Endothelial cell of umbilical vein (primary cell): Measurements from ENCODE around the gene PI4KA. TPM values are rescaled to one million over a fixed set of nuclear protein-coding genes. Genes with fewer than 3 reads are reported as not detected.

ENCODE experiments used
- BruUV-seq: library from RNA; stranded (reverse); fragments of 400-500 nt; replicated peaks from 2 replicates; lab custom pipeline; 2021; lab: Mats Ljungman, UMichigan
- CTCF ChIA-PET: fragments of 300-600, 350-600 bp; sonication (Branson Sonifier 250); formaldehyde crosslinking; loops from one replicate; lab custom pipeline; 2021; ENCODE audit warnings: antibody characterized with exemption, inconsistent platforms; lab: Charles Lee
- POLR2A ChIA-PET: fragments of 300-600, 350-600 bp; sonication (Branson Sonifier 250); formaldehyde crosslinking; loops from one replicate; lab custom pipeline; 2021; ENCODE audit warnings: antibody characterized with exemption, inconsistent platforms; lab: Charles Lee
- DNase-seq: peaks from one replicate; pipeline ENCODE4 v3.0.0-alpha.2; 2011; ENCODE audit warnings: low read depth, low spot score
- FAIRE-seq: peaks from 2 replicates; lab custom pipeline; 2011; peaks lifted over from hg19 to GRCh38; lab: Jason Lieb, UNC
- H2AFZ ChIP-seq: 2 replicates; pipeline ENCODE4 v1.6.0; 2012; ENCODE audit warnings: low read depth, low read length, control low read depth, inconsistent platforms
- H3K27ac ChIP-seq: 2 replicates; pipeline ENCODE4 v1.5.1; 2011; ENCODE audit warnings: low read depth, mild to moderate bottlenecking, control low read depth, low read length, moderate library complexity; ENCODE audit not compliant: insufficient read depth
- H3K27me3 ChIP-seq, 2 experiments: 2 replicates each; pipeline versions ENCODE4 v1.6.0 to v1.6.1; 2011; ENCODE audit warnings: low read length in 2 of 2, mixed read lengths in 1 of 2; ENCODE audit not compliant: control insufficient read depth in 2 of 2, insufficient read depth in 2 of 2
- H3K36me3 ChIP-seq, 2 experiments: 2 replicates in 1 of 2; 3 replicates in 1 of 2; pipeline ENCODE4 v1.5.1; 2011; ENCODE audit warnings: low read length in 2 of 2, mild to moderate bottlenecking in 1 of 2, moderate library complexity in 1 of 2; ENCODE audit not compliant: control insufficient read depth in 2 of 2, insufficient read depth in 2 of 2; ENCODE audit errors: extremely low read depth in 1 of 2
- H3K4me1 ChIP-seq: 3 replicates; pipeline ENCODE4 v1.5.1; 2011; ENCODE audit warnings: mild to moderate bottlenecking, low read length; ENCODE audit not compliant: control insufficient read depth, insufficient read depth; ENCODE audit errors: extremely low read depth
- H3K4me2 ChIP-seq: 2 replicates; pipeline ENCODE4 v1.6.1; 2011; ENCODE audit warnings: low read length, control low read depth, mixed read lengths; ENCODE audit not compliant: insufficient read depth
- H3K4me3 ChIP-seq, 3 experiments: fragments of 200-600 bp in 1 of 3; sonication (generic), shearing (Covaris generic) in 1 of 3; replicated peaks in 1 of 3; 2 replicates each; pipeline ENCODE4 v1.5.1; 2011 to 2016; ENCODE audit warnings: control low read depth in 3 of 3, low read length in 3 of 3, mild to moderate bottlenecking in 2 of 3, inconsistent platforms in 1 of 3, low read depth in 1 of 3, moderate library complexity in 1 of 3; ENCODE audit not compliant: insufficient read depth in 1 of 3
- H3K79me2 ChIP-seq: 2 replicates; pipeline ENCODE4 v1.6.0; 2012; ENCODE audit warnings: low read length, inconsistent platforms; ENCODE audit not compliant: control insufficient read depth, insufficient read depth
- H3K9ac ChIP-seq: replicated peaks from 2 replicates; pipeline ENCODE3; 2011; ENCODE audit warnings: low read length, control low read depth; ENCODE audit not compliant: insufficient read depth; ENCODE audit errors: extremely low read depth
- H3K9me1 ChIP-seq: replicated peaks from 3 replicates; pipeline ENCODE4 v1.6.0; 2011; ENCODE audit warnings: mild to moderate bottlenecking, low read length; ENCODE audit not compliant: control insufficient read depth, insufficient read depth; ENCODE audit errors: extremely low read depth
- H3K9me3 ChIP-seq: replicated peaks from 2 replicates; pipeline ENCODE4 v1.5.1; 2012; ENCODE audit warnings: low read length, inconsistent platforms; ENCODE audit not compliant: control insufficient read depth, insufficient read depth
- H4K20me1 ChIP-seq: replicated peaks from 2 replicates; pipeline ENCODE3; 2011; ENCODE audit warnings: mild to moderate bottlenecking, low read length; ENCODE audit not compliant: control insufficient read depth, insufficient read depth; ENCODE audit errors: extremely low read depth
- EZH2 ChIP-seq: IDR thresholded peaks from 2 replicates; pipeline ENCODE4 v1.6.1; 2012; ENCODE audit warnings: borderline replicate concordance, low read depth, mild to moderate bottlenecking, moderate library complexity, low read length, inconsistent platforms; ENCODE audit not compliant: severe bottlenecking
- FOS ChIP-seq: IDR thresholded peaks from 2 replicates; pipeline ENCODE4 v1.6.1; 2011; ENCODE audit warnings: mild to moderate bottlenecking, low read length, moderate library complexity, borderline replicate concordance; ENCODE audit not compliant: insufficient read depth
- GATA2 ChIP-seq: IDR thresholded peaks from 2 replicates; pipeline ENCODE4 v1.7.0; 2011; ENCODE audit warnings: low read depth, mild to moderate bottlenecking, moderate library complexity, mixed read lengths, low read length; ENCODE audit not compliant: insufficient read length, insufficient read depth
- JUN ChIP-seq: IDR thresholded peaks from 2 replicates; pipeline ENCODE4 v1.6.1; 2011; ENCODE audit warnings: borderline replicate concordance, low read depth; ENCODE audit not compliant: insufficient read length, insufficient read depth
- MAX ChIP-seq: IDR thresholded peaks from 2 replicates; pipeline ENCODE4 v1.6.1; 2011; ENCODE audit not compliant: insufficient read depth, insufficient read length
- MYC ChIP-seq: IDR thresholded peaks from one replicate; pipeline ENCODE4 v1.6.1; 2011; ENCODE audit warnings: mild to moderate bottlenecking, low read depth, low read length
- POLR2A ChIP-seq: IDR thresholded peaks from 2 replicates; pipeline ENCODE4 v1.6.1; 2012; ENCODE audit warnings: low read depth, mild to moderate bottlenecking, control low read depth, low read length
- POLR2AphosphoS5 ChIP-seq: IDR thresholded peaks from 2 replicates; pipeline ENCODE4 v1.6.1; 2012; ENCODE audit warnings: low read depth, mild to moderate bottlenecking, control low read depth, low read length, moderate library complexity; ENCODE audit not compliant: insufficient read depth
- dilution Hi-C: fragments of 300-500 bp; cut with MboI; formaldehyde crosslinking; loops from one replicate; pipeline ENCODE4 v1.15.0; 2019; ENCODE audit warnings: low sequenced_read_pairs; ENCODE audit not compliant: extremely low pct_ligation_motif_present
- intact Hi-C: fragments of 100-400 bp; cut with micrococcal nuclease; formaldehyde crosslinking; loops from one replicate; pipeline ENCODE4 v1.10.0; 2022
- polyA plus RNA-seq, 4 experiments: library from polyadenylated mRNA; depleted of rRNA in 3 of 4; stranded (reverse) in 3 of 4; unstranded in 1 of 4; fragments of >200 nt; gene quantifications; 2 replicates each; pipeline versions ENCODE4 v1.2.1 to v1.2.3, GENCODE V29; 2011 to 2012; ENCODE audit warnings: missing spikeins in 1 of 4
- total RNA-seq: library from RNA; stranded (reverse); gene quantifications from 2 replicates; pipeline ENCODE4 v1.2.3, GENCODE V29; 2021
- TF ChIP-seq, protein P1 (sequence below), 2 donors: IDR thresholded peaks; 1 replicate in 1 of 2; 2 replicates in 1 of 2; pipeline ENCODE4 v1.5.1; 2011; ENCODE audit warnings: low read length in 2 of 2, mild to moderate bottlenecking in 2 of 2, moderate library complexity in 2 of 2, control low read depth in 1 of 2, inconsistent platforms in 1 of 2, low read depth in 1 of 2; ENCODE audit not compliant: insufficient read depth in 1 of 2; ENCODE audit errors: extremely low read depth in 1 of 2

PI4KA gene
- total and polyA plus RNA-seq, 2 donors (not counting 3 experiments of a cell fraction or from before 2014, with no cell fraction given) = 28.9 to 56.4 TPM

- no peak for TF ChIP-seq POLR2AphosphoS5
- TF ChIP-seq FOS = no peak
- no peak for TF ChIP-seq GATA2
- TF ChIP-seq EZH2 = no peak
- no peak for TF ChIP-seq POLR2A
- TF ChIP-seq MAX = no peak
- TF ChIP-seq, protein P1, sequence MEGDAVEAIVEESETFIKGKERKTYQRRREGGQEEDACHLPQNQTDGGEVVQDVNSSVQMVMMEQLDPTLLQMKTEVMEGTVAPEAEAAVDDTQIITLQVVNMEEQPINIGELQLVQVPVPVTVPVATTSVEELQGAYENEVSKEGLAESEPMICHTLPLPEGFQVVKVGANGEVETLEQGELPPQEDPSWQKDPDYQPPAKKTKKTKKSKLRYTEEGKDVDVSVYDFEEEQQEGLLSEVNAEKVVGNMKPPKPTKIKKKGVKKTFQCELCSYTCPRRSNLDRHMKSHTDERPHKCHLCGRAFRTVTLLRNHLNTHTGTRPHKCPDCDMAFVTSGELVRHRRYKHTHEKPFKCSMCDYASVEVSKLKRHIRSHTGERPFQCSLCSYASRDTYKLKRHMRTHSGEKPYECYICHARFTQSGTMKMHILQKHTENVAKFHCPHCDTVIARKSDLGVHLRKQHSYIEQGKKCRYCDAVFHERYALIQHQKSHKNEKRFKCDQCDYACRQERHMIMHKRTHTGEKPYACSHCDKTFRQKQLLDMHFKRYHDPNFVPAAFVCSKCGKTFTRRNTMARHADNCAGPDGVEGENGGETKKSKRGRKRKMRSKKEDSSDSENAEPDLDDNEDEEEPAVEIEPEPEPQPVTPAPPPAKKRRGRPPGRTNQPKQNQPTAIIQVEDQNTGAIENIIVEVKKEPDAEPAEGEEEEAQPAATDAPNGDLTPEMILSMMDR (IDR thresholded peaks at IDR 0.05; ENCODE audit: extremely low read depth in 1 of 2, insufficient read depth in 1 of 2, low read depth in 1 of 2, low read length in 2 of 2) = no peak
- no peak for TF ChIP-seq MYC
- no peak for TF ChIP-seq JUN
- H3K79me2 ChIP-seq = no peaks in the 10 kb centered on the region
- H2AFZ ChIP-seq = no peak overlapping the region
- no peak for FAIRE-seq
- peaks cover 65% of the 10 kb centered on the region for H3K4me1 ChIP-seq
- H3K27ac ChIP-seq = no peak overlapping the region
- H3K9me3 ChIP-seq = no peaks in the 10 kb centered on the region
- no peaks in the 10 kb centered on the region for H3K36me3 ChIP-seq
- dilution Hi-C loops (no loop called here), intact Hi-C loops (no loop called here)
- no peaks in the 10 kb centered on the region for H3K9me1 ChIP-seq
- POLR2A ChIA-PET = no interaction called here
- H3K4me3 ChIP-seq = no peak overlapping the region
- H4K20me1 ChIP-seq = no peaks in the 10 kb centered on the region
- no peak overlapping the region for H3K9ac ChIP-seq
- no peak for DNase-seq
- BruUV-seq = no TSS peak
- no peak overlapping the region for H3K4me2 ChIP-seq
- H3K27me3 ChIP-seq = no peaks in the 10 kb centered on the region
- CTCF ChIA-PET = interaction anchor here (1.2 to 1.6 kb wide), 3 partner anchors 22 to 173 kb away, joined by 3 to 5 read pairs (median 5); no protein-coding TSS in a partner anchor
Observed at GRCh38 chr22:20779014-20779817, 79.4 kb downstream of the PI4KA start.
